NCI-H2029 treated with DMSO at 0.1 percent for 48 hours (cell line): ENCODE data around the gene SLC31A2.
"Not testable (repeated sequence)": the region's sequence is repeated elsewhere in the genome, so short reads cannot be mapped to it uniquely, and the experiment has no call there.

Experiments used
- DNase-seq: peaks from one replicate; lab custom pipeline; 2025; lab: John Stamatoyannopoulos, UW

SLC31A2 gene

DNA sequence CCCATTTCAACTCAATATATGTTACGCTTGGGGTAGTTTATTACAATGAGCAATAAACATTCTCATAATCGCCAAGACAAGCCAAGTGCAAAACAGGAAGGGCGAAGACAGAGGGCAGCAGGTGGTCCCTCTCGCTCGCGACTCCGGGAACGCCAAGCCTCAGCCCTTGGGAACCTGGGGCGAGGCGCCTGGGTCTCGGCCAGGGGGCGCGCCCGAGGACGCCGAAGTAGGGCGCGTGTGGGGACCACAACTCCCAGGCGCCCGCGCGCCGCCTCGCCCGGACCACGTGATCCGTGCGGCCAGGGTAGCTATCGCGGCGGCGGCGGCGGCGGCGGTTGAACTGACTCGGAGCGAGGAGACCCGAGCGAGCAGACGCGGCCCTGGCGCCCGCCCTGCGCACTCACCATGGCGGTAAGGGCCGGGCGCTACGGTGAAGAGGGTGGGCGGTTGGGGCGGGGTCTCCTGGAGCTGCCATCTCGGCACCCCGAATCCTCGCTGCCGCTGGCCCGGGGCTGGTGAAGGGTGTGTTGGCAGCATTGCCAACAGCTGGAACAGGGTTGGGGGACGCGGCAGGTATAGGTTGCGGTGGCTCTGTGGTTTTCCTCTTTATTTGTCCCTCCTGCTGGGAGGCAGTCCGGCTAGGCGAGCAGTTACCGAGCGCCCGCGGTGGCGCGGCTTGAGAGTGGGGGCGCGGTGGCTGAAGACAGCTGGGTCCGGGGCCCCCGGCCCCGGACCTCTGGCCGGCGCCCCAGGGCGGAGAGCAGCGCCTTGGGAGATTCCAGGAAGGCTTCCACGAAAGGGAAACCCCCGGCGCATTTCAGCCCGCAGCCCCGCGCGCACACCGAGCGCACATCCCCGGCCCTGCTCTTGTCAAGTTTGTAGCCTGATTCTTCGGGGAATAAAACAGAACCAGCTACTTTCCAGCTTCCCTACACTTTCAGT is at the start of gene SLC31A2:
SLC31A2 (plus strand) TSS at position 338 of the 942 bp plus-strand sequence; CDS start at position 406, 68 bp downstream.
- DNase-seq = peak; percentile 24

GRCh38 chr9:113105345-113105744 is 45.5 kb upstream of the SLC31A2 start:
- DNase-seq = not testable (repeated sequence)

- DNase-seq = not testable (repeated sequence)
These were observed 39.5 kb upstream of the SLC31A2 start for GRCh38 chr9:113111065-113111951.

- not testable (repeated sequence) for DNase-seq
These were observed 37.9 kb upstream of the SLC31A2 start for GRCh38 chr9:113112706-113113510.

DNA sequence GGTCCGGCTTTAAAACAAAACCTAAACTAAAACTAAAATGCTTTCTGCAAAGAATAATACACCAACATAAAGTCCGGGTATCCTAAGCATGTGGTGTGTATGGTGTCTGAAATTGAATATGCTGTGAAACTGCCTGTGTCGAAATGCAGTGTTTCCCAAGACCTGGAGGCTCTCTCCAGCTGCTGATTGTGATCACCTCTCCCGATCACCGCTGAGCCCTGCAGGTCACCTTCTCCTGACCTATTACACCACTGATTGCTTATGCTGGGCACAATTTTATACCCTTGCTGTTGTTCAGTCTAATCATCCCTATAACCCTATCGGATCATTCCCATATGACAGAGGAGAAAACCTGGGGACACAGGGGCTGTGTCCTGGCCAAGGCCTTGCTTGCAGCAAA is 32.0 kb upstream of the SLC31A2 start:
- not testable (repeated sequence) for DNase-seq

GRCh38 chr9:113125386-113126035 is 25.3 kb upstream of the SLC31A2 start:
- no peak for DNase-seq

GRCh38 chr9:113129466-113129865 is 21.3 kb upstream of the SLC31A2 start:
- no peak for DNase-seq

- no peak for DNase-seq
These were observed 20.9 kb upstream of the SLC31A2 start for GRCh38 chr9:113129884-113130283.

- DNase-seq = no peak
These were observed 19.1 kb upstream of the SLC31A2 start for GRCh38 chr9:113131689-113132151.

DNA sequence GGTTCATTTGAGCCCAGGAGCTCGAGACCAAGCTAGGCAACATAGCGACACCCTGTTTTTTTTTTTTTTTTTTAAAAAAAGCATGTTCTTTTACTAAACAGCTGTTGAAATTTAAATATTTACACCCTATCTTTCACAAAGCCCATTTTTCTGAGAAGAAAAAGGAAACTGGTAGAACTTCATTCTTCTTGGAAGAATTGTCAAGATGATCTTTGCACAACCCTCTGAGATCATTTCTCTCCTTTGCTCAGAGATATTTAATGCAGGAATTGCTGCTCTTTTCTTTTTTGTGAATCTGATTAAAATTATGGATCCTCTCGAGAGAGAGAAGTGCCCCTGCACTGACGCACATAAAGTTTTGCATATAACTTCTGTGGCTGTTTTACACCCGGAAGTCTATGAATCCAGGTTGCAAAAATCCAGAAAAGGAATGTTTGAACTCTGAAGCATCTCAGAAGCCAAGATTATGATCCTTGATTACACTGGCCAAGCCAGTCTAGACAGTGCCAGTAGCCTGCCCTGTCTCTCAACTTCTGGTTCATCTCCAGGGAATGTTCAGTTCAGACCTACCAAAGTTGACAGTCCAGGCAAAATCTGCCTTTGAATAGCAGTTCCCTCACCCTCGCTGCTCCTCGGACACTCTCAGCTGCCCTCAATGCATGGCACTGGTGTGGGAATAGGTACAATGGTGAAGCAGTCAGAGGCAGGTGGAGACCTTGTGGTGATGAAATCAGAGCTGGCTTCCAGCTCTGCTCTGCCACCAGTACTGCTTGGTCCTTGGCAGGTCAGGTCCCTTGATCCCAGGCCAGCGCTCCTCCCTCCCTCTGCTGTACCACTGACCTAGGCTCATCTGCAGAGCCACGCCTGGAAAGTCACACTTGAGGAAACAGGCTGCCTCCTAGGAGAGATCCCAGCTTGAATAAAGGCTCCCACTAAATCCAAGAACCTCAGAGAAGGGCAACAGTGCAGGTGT is 13.3 kb upstream of the SLC31A2 start:
- DNase-seq = no peak

DNA sequence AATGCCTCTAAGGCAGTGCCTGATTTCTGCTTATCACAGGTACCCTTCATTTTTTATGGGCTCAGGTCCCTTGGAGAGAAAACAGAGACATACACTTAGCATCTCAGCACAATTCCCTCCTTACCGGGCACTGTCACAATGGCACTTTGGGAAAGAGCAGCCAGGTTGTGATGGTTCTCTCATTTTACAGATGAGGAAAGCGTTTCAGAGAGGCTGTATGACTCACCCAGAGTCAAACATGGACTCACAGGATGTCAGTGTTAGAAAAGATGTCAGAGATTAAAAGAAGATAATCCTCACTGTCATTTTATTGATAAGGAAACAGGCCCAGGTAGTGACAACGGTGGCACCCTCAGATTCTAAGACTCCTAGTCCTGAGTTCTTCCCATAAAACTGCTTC is 12.0 kb upstream of the SLC31A2 start:
- no peak for DNase-seq

- no peak for DNase-seq
These were observed 11.5 kb upstream of the SLC31A2 start for GRCh38 chr9:113139225-113139829.

GRCh38 chr9:113139953-113140352 is 10.9 kb upstream of the SLC31A2 start:
- DNase-seq = no peak

GRCh38 chr9:113140896-113141295 is 9.9 kb upstream of the SLC31A2 start:
- DNase-seq = not testable (repeated sequence)

DNA sequence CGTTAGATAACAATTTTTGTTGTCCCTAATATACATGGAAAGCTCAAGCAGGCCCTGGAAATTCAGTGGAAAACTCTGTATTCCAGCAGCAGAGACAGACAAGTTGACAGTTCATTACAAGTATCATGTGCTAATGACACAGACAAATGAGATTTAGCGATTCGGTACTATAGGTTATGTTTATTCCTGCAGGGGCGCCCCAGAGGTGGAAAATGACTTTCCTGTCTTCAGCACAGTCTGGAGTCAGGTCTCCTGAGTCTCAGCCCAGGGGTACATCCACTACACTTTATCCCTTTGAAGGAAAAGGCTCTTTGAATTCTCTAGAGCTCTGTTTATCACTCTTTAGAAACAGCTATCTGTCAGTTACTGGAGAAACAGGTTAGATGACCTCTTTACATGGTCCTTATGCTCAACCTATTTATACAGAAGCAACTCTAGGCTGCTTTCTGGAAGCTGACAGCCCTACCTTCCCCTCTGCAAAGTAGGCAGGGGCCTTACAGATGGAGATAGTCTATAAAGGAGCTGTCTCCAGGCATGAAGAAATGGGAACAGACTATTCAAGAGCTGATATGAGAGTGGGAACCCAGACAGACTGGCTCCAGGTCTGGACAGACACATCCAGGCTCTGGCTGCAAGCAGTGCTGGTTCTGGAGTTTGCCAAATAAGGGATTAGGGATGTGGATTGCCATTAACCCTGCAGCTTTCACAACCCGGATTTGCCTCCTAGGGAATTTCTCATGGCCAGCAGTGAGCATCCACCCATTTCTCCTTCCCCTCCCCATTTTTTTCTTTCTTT is 7.2 kb upstream of the SLC31A2 start:
- no peak for DNase-seq

DNA sequence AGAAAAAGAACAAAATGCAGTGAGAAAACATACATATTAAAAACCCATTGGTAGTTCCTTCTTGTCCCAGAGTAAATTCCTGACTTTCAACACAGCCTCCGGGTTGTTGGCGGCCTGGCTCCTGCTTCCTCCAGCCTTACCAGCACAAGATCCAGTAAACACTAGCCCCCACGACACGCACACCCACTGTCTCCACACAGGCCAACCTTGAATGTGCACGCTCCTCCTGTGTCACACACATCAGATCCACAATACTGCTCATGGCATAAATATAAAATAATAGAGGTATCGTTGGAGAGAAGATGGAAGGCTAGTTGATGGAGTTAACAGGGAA is 2.5 kb upstream of the SLC31A2 start:
- no peak for DNase-seq

DNA sequence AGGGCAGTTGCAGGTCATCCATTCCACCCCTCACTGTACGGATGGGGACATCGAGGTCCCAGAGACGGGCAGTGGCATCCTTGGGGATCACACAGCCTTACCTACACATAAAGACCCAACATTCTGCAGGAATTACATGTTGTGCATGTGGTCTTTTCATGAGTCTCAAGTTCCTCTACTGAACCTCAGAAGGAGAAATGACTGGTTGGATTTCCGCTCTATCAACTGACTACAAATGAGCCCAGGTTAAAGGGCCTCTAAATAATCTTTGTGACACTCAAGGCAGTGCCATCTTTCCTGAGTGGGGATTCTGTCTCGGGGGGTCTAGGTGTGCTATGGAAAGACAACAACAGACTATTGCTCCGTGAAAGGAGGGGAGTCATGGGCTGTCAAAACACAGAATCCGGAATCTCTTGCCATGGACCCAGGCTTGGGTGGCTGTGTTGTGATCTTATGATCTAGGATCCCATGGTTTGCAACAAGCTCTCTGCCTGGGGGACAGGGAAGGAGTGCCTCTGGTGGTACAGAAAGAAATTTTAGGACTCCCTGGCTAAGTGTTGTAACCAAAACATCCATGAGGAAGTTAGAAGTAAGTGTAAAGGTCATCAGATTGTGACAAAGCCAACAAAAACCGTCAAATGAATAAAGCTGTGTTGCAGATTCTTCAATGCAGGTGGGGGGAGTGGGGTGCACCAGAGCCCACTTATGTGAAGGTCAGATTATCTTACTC is 1.9 kb upstream of the SLC31A2 start:
- no peak for DNase-seq

DNA sequence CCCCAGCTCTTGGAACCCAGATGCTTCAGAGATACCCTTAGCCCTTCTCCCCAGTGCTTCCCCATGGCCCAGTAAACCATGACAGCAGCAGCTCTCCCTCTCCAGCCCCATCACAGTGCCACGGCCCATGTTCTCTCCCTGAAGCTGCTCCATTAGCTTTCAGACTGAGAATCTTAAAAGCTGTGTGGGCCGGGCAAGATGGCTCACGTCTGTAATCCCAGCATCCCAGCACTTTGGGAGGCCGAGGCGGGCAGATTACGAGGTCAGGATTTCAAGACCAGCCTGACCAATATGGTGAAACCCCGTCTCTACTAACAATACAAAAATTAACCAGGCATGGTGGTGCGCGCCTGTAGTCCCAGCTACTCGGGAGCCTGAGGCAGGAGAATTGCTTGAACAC is 1.2 kb upstream of the SLC31A2 start:
- DNase-seq = not testable (repeated sequence)
